Measurements from ENCODE around the gene IZUMO4. TPM values are rescaled to one million over a fixed set of nuclear protein-coding genes. Genes with fewer than 3 reads are reported as not detected.
A peak's percentile ranks its signal among the peaks of the same experiment; 100 is the strongest.
"Not testable (repeated sequence)": the region's sequence is repeated elsewhere in the genome, so short reads cannot be mapped to it uniquely, and the experiment has no call there.

IZUMO4 gene
- total RNA-seq, 1 donor from 2014 or later, result 8.2 TPM

- no peak for DNase-seq (ENCODE audit: low read depth)
Observed at GRCh38 chr19:2122251-2122650, 25.5 kb downstream of the IZUMO4 start.

DNA sequence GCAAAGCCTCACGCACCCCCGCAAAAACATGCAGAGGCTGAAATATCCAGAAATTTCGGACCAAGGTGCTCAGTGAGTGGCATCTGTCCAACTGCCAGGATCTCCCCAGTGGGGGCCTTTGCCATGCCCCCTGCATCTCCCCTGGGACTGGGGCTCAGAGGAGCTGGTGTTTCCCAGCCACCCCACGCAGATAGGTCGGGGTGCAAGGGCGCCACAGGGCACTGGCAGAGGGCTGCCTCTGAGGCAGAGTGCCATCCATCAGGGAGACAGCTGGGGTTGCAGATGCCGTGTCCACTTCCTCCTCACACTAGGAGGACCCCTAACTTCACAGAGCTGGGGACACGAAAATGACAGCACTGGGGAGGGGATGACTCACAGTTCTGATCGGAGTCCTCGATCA is 26.3 kb downstream of the IZUMO4 start:
- DNase-seq (ENCODE audit: low read depth), result no peak

GRCh38 chr19:2123682-2124387 is 27.1 kb downstream of the IZUMO4 start:
- peak; percentile 26 for DNase-seq (ENCODE audit: low read depth)

GRCh38 chr19:2126879-2127518 is 30.3 kb downstream of the IZUMO4 start:
- DNase-seq (ENCODE audit: low read depth), result no peak

DNA sequence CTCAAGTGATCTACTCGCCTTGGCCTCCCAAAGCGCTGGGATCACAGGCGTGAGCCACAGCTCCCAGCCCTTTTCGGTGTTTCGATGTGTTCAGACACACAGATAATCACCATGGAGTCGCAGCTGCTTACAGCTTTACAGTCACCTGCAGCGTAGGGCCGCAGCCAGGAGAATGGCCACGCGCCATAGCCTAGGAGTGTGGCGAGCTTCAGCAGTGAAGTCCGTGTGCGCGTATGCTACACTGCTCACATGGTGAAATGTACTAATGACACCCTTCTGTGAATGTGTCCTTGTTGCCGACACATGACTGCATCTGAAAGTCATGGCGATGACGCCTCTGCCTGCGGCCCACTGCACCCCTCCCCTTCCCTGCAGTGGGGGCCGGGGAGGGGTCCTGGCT is 31.0 kb downstream of the IZUMO4 start:
- DNase-seq (ENCODE audit: low read depth), result no peak

GRCh38 chr19:2128252-2128651 is 31.5 kb downstream of the IZUMO4 start:
- DNase-seq (ENCODE audit: low read depth), result not testable (repeated sequence)

DNA sequence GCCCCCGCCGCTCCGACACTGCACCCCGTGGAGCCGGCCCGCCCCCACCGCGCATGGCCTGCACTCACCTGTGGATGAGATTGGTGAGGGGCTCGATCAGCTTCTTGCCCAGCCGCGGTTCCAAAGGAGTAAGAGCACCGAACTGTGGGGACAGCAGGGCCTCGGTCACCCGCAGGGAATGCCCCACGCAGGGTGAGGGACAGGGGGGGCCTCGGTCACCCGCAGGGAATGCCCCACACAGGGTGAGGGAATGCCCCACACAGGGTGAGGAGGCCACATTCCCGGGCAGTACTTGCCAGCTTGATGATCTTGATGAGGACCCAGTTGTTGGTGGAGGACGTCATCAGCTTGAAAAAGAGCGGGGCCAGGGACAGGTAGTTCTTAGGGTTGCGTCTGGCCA is 32.3 kb downstream of the IZUMO4 start:
- no peak for DNase-seq (ENCODE audit: low read depth)

GRCh38 chr19:2129486-2129885 is 32.8 kb downstream of the IZUMO4 start:
- DNase-seq (ENCODE audit: low read depth), result no peak

DNA sequence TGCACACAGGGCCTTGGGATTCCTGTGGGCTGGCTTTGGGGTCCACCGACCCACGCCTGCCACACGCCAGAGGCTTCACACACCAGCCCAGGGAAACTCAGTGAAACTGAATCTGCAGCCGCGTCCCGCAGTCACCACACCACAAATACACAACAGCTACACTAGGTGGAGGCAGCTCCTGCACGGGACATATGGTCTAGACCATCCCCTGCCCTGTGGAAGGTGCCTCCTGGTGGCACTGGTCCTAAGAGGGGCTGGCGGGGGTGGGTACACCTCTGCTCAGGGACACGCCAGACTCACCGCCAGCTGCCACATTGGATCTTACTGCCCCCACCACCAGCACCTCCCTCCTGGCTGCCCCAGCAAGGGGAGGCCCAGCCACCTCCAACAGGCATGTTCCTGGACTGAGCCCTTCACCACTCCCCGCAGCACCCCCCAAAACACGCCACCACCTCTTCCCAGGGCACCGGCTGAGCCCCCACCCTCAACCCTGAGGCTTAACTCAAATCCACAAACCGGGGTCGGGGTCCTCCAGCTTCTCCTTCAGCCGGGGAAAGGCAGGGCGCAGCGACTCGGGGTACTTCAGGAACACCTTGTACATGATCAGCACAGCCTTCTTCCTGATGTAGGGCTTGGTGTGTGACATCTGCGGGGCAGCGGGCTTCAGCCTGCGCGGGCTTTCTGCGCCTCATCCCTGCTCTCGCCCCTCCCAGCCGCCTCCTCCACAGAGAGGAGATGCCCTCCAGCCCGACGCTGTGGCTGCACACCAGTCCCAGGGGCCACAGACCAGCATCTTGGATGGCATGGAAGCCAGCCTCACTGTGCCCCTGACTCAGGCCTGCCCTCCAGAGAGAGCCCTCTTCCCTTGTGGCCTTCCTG is 33.4 kb downstream of the IZUMO4 start:
- no peak for DNase-seq (ENCODE audit: low read depth)

- not testable (repeated sequence) for DNase-seq (ENCODE audit: low read depth)
Observed at GRCh38 chr19:2131012-2131975, 34.6 kb downstream of the IZUMO4 start.

DNA sequence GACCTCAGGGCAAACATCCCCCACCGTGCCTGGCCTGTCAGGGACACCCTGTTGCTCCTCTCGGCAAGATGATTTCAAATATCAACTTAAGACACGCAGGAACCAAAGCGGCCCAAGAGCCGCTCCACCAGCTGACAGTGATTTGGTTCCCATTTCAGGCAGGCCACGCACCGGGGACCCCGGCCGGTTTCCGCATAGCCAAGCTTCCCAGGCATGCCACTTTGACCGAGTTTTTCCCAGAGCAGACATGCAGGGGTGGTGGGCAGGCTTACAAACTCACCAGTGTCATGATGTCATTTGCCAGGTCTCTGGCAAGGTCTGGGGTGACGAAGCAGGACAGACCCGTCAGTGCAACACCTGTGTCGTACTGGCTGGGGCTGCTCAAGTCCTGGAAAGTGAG is 35.5 kb downstream of the IZUMO4 start:
- no peak for DNase-seq (ENCODE audit: low read depth)

DNA sequence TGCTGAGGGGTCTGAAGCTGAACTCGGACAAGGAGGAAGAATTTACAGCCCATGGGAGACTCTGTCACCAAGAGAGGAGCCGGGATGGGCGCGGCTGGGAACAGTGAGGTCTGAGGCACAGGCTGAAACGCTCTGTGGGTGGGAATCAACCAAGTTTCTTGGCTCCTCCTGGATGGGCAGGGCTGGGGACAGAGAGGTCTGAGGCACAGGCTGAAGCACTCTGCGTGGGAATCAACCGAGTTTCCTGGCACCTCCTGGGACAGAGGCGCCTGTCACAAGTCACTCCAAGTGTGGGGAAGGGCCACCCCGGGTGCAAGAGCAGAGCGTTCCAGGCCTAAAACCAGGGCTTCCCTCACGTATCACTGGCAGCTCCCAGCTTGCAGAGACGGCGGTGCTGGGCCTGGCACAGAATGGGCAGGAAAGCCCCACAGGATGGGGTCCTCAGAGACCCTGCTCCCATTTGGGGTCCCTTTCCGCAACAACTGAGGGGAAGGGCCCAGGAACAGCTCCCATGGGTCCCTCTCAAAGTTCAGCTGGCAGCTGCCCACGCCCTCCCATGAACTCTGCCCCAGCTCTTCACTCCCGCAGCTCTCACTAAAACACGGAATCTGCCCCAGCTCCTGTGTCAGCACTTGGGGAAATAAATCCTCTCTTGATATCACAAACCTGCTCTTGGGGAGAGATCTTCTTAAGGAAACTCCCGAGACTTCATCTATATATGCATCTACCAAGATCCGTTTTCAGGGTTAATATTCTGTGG is 36.2 kb downstream of the IZUMO4 start:
- no peak for DNase-seq (ENCODE audit: low read depth)

- DNase-seq (ENCODE audit: low read depth), result no peak
Observed at GRCh38 chr19:2135474-2136402, 39.0 kb downstream of the IZUMO4 start.

GRCh38 chr19:2136796-2137195 is 40.1 kb downstream of the IZUMO4 start:
- DNase-seq (ENCODE audit: low read depth), result no peak

GRCh38 chr19:2138061-2138728 is 41.5 kb downstream of the IZUMO4 start:
- no peak for DNase-seq (ENCODE audit: low read depth)

DNA sequence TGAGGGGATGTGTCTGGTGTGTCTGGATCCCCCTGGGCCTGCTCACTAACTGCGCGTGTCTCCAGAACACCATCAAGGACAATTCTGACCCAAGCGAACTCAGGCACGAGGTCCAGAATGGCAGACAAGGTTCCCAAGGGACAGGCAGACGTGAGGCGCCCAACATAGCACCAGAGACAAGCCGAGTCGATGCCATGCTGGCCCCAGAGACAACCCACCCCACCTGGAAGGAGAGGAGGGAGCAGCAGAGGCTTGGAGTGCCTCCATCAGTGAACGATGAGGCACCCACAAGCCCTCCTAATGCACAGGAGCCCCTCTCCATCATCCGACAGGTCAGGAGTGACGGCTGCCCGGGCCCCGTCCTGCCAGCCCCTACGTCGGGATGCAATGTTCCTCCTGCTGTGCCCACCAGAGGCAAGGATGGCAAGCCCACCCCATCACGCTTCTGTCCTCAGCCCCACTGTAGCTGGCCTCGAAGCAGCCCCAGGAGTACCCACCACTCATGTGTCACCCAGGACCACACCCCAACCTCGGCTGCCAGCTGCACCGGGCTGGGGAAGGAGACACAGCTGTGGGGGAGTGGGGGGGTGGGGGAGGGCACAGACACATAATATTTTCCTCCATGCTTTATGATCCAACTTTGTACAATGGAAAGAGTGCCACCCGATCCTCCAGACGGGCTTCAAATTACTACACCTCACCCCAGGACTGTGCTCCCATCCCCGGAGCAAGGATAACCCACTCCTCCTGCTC is 42.8 kb downstream of the IZUMO4 start:
- DNase-seq (ENCODE audit: low read depth), result peak; percentile 67

GRCh38 chr19:2140138-2140569 is 43.4 kb downstream of the IZUMO4 start:
- DNase-seq (ENCODE audit: low read depth), result peak; percentile 77

Data from myocyte (in vitro differentiated cells).